Mesendoderm (in vitro differentiated cells): Measurements from ENCODE around the gene RPP21.

ENCODE experiments used
- DNase-seq: peaks from one replicate; pipeline ENCODE4 v3.0.0; 2013
- H2AK5ac ChIP-seq: 2 replicates; pipeline ENCODE4 v1.6.1; 2013; ENCODE audit warnings: low read length, inconsistent platforms
- H2BK120ac ChIP-seq: 2 replicates; pipeline ENCODE4 v1.6.1; 2013; ENCODE audit warnings: low read depth, mild to moderate bottlenecking, low read length, moderate library complexity, mixed read lengths
- H2BK15ac ChIP-seq: replicated peaks from 2 replicates; pipeline ENCODE4 v1.6.1; 2013; ENCODE audit warnings: low read depth, mild to moderate bottlenecking, moderate library complexity
- H2BK5ac ChIP-seq: 2 replicates; pipeline ENCODE4 v1.6.1; 2013; ENCODE audit warnings: low read length, inconsistent platforms
- H3K18ac ChIP-seq: 2 replicates; pipeline ENCODE4 v1.6.1; 2013; ENCODE audit warnings: mild to moderate bottlenecking, low read length, mixed read lengths
- H3K23ac ChIP-seq: one replicate; pipeline ENCODE4 v1.6.1; 2013; ENCODE audit warnings: low read length
- H3K27ac ChIP-seq: 2 replicates; pipeline ENCODE4 v1.5.1; 2013; ENCODE audit warnings: low read depth, mild to moderate bottlenecking, inconsistent platforms, low read length, moderate library complexity
- H3K27me3 ChIP-seq: 2 replicates; pipeline ENCODE4 v1.6.1; 2013; ENCODE audit warnings: low read length, control low read depth, mild to moderate bottlenecking, inconsistent platforms; ENCODE audit not compliant: insufficient read depth, poor library complexity
- H3K36me3 ChIP-seq: 2 replicates; pipeline ENCODE4 v1.6.1; 2013; ENCODE audit warnings: low read length, inconsistent platforms; ENCODE audit not compliant: control insufficient read depth, insufficient read depth
- H3K4ac ChIP-seq: one replicate; pipeline ENCODE4 v1.6.1; 2013; ENCODE audit warnings: low read depth, mild to moderate bottlenecking, low read length, moderate library complexity
- H3K4me1 ChIP-seq: 2 replicates; pipeline ENCODE4 v1.6.1; 2013; ENCODE audit warnings: low read depth, low read length, inconsistent platforms; ENCODE audit not compliant: control insufficient read depth
- H3K4me2 ChIP-seq: 2 replicates; pipeline ENCODE4 v1.6.1; 2013; ENCODE audit warnings: low read length
- H3K4me3 ChIP-seq: 2 replicates; pipeline ENCODE4 v1.5.1; 2013; ENCODE audit warnings: mild to moderate bottlenecking, low read length
- H3K56ac ChIP-seq: one replicate; pipeline ENCODE4 v1.6.1; 2013; ENCODE audit warnings: low read length
- H3K79me1 ChIP-seq: 2 replicates; pipeline ENCODE4 v1.6.1; 2013; ENCODE audit warnings: low read length, inconsistent platforms
- H3K79me2 ChIP-seq: 2 replicates; pipeline ENCODE4 v1.6.1; 2013; ENCODE audit warnings: mild to moderate bottlenecking, low read length; ENCODE audit not compliant: control insufficient read depth, insufficient read depth
- H3K9ac ChIP-seq: 2 replicates; pipeline ENCODE4 v1.6.1; 2013; ENCODE audit warnings: low read length, inconsistent platforms
- H4K5ac ChIP-seq: one replicate; pipeline ENCODE4 v1.6.1; 2013; ENCODE audit warnings: low read length
- H4K8ac ChIP-seq: one replicate; pipeline ENCODE4 v1.6.1; 2013; ENCODE audit warnings: low read depth, mild to moderate bottlenecking, control low read depth, low read length, moderate library complexity
- WGBS: extraction: QIAGEN DNeasy Blood & Tissue Kit; methylation state at CpG from one replicate; pipeline ENCODE4 v1.1.7; 2013; ENCODE audit warnings: low lambda C conversion rate, missing lambda C conversion rate; ENCODE audit not compliant: insufficient coverage; ENCODE audit errors: extremely low coverage; 5-methylcytosine and 5-hydroxymethylcytosine counted together

The RPP21 gene

DNA sequence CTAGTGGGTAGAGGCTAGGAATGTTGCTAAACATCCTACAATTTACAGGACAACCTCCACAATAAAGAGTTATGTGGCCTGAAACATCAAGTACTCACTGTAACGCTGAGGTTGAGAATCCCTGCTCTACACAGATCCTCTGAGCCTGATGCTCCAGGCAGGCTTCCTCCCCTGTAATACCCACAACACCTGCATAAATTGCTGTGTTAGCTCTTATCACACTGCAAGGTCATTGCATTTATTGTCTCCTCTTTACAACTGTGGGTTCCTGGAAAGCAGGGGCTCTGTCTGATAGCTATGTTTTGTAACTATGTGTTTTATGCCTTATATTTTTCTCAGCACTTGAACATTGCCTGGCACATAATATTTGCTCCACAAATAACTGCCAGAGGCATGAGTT lies 11.6 kb downstream of the RPP21 start:
- no peak for DNase-seq
- no peaks in the 10 kb centered on the region for H3K36me3 ChIP-seq
- H3K4me1 ChIP-seq = no peaks in the 10 kb centered on the region
- H4K8ac ChIP-seq = no peak overlapping the region
- no peaks in the 10 kb centered on the region for H3K79me1 ChIP-seq
- H3K4ac ChIP-seq = no peak overlapping the region
- H2BK120ac ChIP-seq = no peak overlapping the region
- no peak overlapping the region for H2AK5ac ChIP-seq
- H2BK15ac ChIP-seq = no peak overlapping the region
- no CpG with 5 or more reads among the region's 1 CpG for WGBS
- no peaks in the 10 kb centered on the region for H3K79me2 ChIP-seq
- H3K18ac ChIP-seq = no peak overlapping the region
- H3K23ac ChIP-seq = no peak overlapping the region
- H3K56ac ChIP-seq = no peak overlapping the region
- H3K27ac ChIP-seq = no peak overlapping the region
- no peaks in the 10 kb centered on the region for H3K27me3 ChIP-seq
- H3K4me3 ChIP-seq = no peak overlapping the region
- no peak overlapping the region for H3K9ac ChIP-seq
- H2BK5ac ChIP-seq = no peak overlapping the region
- H3K4me2 ChIP-seq = no peak overlapping the region
- no peak overlapping the region for H4K5ac ChIP-seq

DNA sequence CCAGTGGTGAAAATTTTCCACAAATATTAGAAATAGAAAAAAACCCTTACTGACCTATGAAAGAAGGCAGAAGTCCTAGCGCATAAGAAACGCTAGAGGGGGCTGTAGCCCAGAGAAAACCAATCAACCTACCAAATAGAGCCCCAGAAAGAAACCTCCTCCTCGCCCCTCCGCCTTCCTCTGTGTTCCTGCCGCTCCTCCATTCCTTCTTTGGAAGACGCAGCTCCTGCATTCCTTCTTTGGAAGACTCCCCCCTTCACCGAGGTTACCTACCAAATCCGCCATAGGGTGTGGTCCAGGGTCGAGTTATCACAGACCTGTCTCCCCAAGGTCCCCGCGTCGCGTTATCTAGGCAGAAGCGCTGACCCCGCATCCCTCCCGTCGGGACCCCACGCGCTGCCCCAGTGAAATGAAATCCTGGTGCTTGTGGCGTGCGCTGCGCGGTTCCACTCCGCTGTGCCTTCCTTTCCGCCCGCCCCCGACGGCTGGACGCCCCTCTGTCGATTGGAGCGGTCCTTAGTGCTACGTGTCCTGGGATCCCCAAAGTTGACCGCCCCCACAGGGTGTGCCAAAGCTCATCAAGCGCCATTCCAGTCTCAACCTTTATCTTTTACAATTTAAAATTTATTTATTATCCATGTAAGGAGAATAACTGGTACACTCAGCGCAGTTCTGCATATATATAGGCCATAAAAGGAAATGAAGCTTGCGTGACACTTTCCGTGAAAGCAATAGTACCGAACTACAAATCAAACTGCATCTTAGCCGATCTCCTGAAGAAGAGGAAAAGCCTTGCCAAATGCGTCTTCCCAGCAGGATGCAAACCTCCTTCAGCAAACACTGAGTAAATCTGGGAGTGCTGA lies 13.0 kb downstream of the RPP21 start:
- H3K4me1 ChIP-seq = no peaks in the 10 kb centered on the region
- no peak overlapping the region for H2BK15ac ChIP-seq
- DNase-seq = peak; percentile 94
- no peaks in the 10 kb centered on the region for H3K27me3 ChIP-seq
- H3K4me2 ChIP-seq = peak overlapping the region; percentile 88
- H4K8ac ChIP-seq = no peak overlapping the region
- no CpG with 5 or more reads among the region's 40 CpGs for whole genome bisulfite sequencing
- H3K56ac ChIP-seq = peak overlapping the region; percentile 88
- H3K79me2 ChIP-seq = no peaks in the 10 kb centered on the region
- H2AK5ac ChIP-seq = no peak overlapping the region
- peak overlapping the region; percentile 37 for H3K23ac ChIP-seq
- no peak overlapping the region for H3K4ac ChIP-seq
- no peaks in the 10 kb centered on the region for H3K79me1 ChIP-seq
- H3K18ac ChIP-seq = no peak overlapping the region
- peak overlapping the region; percentile 68 for H3K9ac ChIP-seq
- no peak overlapping the region for H3K27ac ChIP-seq
- peak overlapping the region; percentile 59 for H3K4me3 ChIP-seq
- no peaks in the 10 kb centered on the region for H3K36me3 ChIP-seq
- no peak overlapping the region for H2BK120ac ChIP-seq
- no peak overlapping the region for H2BK5ac ChIP-seq
- H4K5ac ChIP-seq = no peak overlapping the region

DNA sequence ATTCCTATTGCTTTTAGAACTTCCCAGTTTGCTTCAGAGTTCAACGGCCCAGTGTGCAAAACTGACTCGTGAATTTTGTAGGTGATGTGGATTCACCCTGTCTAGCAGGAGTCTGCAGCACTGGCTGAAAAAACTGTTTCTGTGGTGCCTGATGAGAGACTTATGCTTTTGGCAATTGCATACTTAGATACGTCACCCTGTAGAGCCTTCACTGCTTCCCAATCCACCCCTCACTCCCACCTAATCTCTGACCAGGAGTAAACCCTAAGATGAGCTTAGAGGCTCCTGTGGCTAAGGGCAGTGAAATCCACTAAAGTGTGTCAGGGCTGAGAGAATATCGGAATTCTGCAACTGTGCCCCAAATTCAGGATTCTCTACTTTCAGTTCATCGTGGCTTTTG lies 14.3 kb downstream of the RPP21 start:
- no peak overlapping the region for H2BK15ac ChIP-seq
- no peak overlapping the region for H3K4ac ChIP-seq
- H3K79me1 ChIP-seq = no peaks in the 10 kb centered on the region
- no peak overlapping the region for H3K4me3 ChIP-seq
- H3K27me3 ChIP-seq = no peaks in the 10 kb centered on the region
- H2BK5ac ChIP-seq = no peak overlapping the region
- no peak overlapping the region for H2BK120ac ChIP-seq
- DNase-seq = peak; percentile 57
- H3K23ac ChIP-seq = no peak overlapping the region
- H3K27ac ChIP-seq = no peak overlapping the region
- no peak overlapping the region for H4K5ac ChIP-seq
- no peaks in the 10 kb centered on the region for H3K36me3 ChIP-seq
- H4K8ac ChIP-seq = no peak overlapping the region
- no peaks in the 10 kb centered on the region for H3K4me1 ChIP-seq
- H3K4me2 ChIP-seq = no peak overlapping the region
- H3K56ac ChIP-seq = no peak overlapping the region
- no peak overlapping the region for H2AK5ac ChIP-seq
- H3K79me2 ChIP-seq = no peaks in the 10 kb centered on the region
- H3K9ac ChIP-seq = no peak overlapping the region
- no peak overlapping the region for H3K18ac ChIP-seq
- WGBS = no CpG with 5 or more reads among the region's 5 CpGs

- no peaks in the 10 kb centered on the region for H3K4me1 ChIP-seq
- H3K27ac ChIP-seq = no peak overlapping the region
- H2BK5ac ChIP-seq = no peak overlapping the region
- H4K5ac ChIP-seq = no peak overlapping the region
- no peak overlapping the region for H3K4me2 ChIP-seq
- no peaks in the 10 kb centered on the region for H3K79me2 ChIP-seq
- no peak overlapping the region for H3K4ac ChIP-seq
- H3K27me3 ChIP-seq = no peaks in the 10 kb centered on the region
- H3K36me3 ChIP-seq = no peaks in the 10 kb centered on the region
- no peak overlapping the region for H4K8ac ChIP-seq
- no peak overlapping the region for H2AK5ac ChIP-seq
- DNase-seq = no peak
- no peak overlapping the region for H3K23ac ChIP-seq
- no peak overlapping the region for H2BK15ac ChIP-seq
- H3K56ac ChIP-seq = no peak overlapping the region
- H3K79me1 ChIP-seq = no peaks in the 10 kb centered on the region
- H2BK120ac ChIP-seq = no peak overlapping the region
- H3K9ac ChIP-seq = no peak overlapping the region
- no CpG with 5 or more reads among the region's 13 CpGs for WGBS
- H3K4me3 ChIP-seq = no peak overlapping the region
- no peak overlapping the region for H3K18ac ChIP-seq
Observed at GRCh38 chr6:30360139-30360538, 15.2 kb downstream of the RPP21 start.

DNA sequence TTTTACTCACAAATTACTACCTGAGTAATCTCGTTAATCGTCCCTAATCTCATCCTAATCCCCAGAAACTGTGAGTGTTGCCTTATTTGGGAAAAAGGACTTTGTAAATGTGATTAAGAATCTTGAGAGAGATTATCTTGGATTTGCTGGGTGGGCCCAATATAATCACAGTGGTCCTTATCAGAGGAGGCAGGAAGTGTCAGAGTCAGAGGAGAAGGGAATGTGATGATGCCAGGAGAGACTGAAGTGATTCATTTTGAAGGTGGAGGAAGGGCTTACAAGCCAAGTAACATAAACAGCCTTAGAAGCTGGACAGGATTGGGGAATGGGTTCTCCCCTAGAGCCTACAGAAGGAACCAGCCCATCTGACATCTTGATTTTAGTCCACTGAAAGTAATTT lies 16.7 kb downstream of the RPP21 start:
- H3K9ac ChIP-seq = no peak overlapping the region
- no peaks in the 10 kb centered on the region for H3K79me1 ChIP-seq
- H3K23ac ChIP-seq = no peak overlapping the region
- H3K4me2 ChIP-seq = no peak overlapping the region
- 100% methylated on average over 2 of the region's 2 CpGs for WGBS
- no peak overlapping the region for H3K18ac ChIP-seq
- no peak overlapping the region for H3K4ac ChIP-seq
- no peak overlapping the region for H3K56ac ChIP-seq
- H4K5ac ChIP-seq = no peak overlapping the region
- no peaks in the 10 kb centered on the region for H3K79me2 ChIP-seq
- H2BK15ac ChIP-seq = no peak overlapping the region
- H2AK5ac ChIP-seq = no peak overlapping the region
- H2BK120ac ChIP-seq = no peak overlapping the region
- H3K27ac ChIP-seq = no peak overlapping the region
- H4K8ac ChIP-seq = no peak overlapping the region
- H3K4me3 ChIP-seq = no peak overlapping the region
- no peaks in the 10 kb centered on the region for H3K27me3 ChIP-seq
- no peaks in the 10 kb centered on the region for H3K4me1 ChIP-seq
- no peak overlapping the region for H2BK5ac ChIP-seq
- H3K36me3 ChIP-seq = no peaks in the 10 kb centered on the region
- peak; percentile 91 for DNase-seq

GRCh38 chr6:30363459-30363858 lies 18.5 kb downstream of the RPP21 start:
- Histone ChIP-seq H3K4me2 (no peak overlapping the region), H2BK120ac (no peak overlapping the region), H3K27ac (no peak overlapping the region), H3K79me1 (no peaks in the 10 kb centered on the region), H4K8ac (no peak overlapping the region), H3K9ac (no peak overlapping the region), H3K23ac (no peak overlapping the region), H3K18ac (no peak overlapping the region), H3K56ac (no peak overlapping the region), H2BK15ac (no peak overlapping the region), H4K5ac (no peak overlapping the region), H3K27me3 (no peaks in the 10 kb centered on the region), H3K4me3 (no peak overlapping the region), H2AK5ac (no peak overlapping the region), H3K4me1 (no peaks in the 10 kb centered on the region), H2BK5ac (no peak overlapping the region), H3K4ac (no peak overlapping the region), H3K36me3 (no peaks in the 10 kb centered on the region), H3K79me2 (no peaks in the 10 kb centered on the region)
- no CpG with 5 or more reads among the region's 2 CpGs for WGBS
- DNase-seq = peak; percentile 26
